HEK293 (cell line): Measurements from ENCODE around the gene CRYBA4.

Source experiments
- CTCF ChIP-seq: fragments of 450-650 bp; formaldehyde crosslinking; IDR thresholded peaks from 2 replicates; pipeline ENCODE4 v1.5.1; 2016; ENCODE audit warnings: missing biosample characterization, missing genetic modification characterization
- EGR2 ChIP-seq: fragments of 450-650 bp; formaldehyde crosslinking; IDR thresholded peaks from 2 replicates; pipeline ENCODE4 v1.5.1; 2016; ENCODE audit warnings: low read depth, missing biosample characterization, missing genetic modification characterization
- GLI4 ChIP-seq: fragments of 450-650 bp; formaldehyde crosslinking; IDR thresholded peaks from 2 replicates; pipeline ENCODE4 v1.5.1; 2016; ENCODE audit warnings: missing biosample characterization, missing genetic modification characterization
- INSM2 ChIP-seq: fragments of 450-650 bp; formaldehyde crosslinking; IDR thresholded peaks from 2 replicates; pipeline ENCODE4 v1.5.1; 2016; ENCODE audit warnings: missing biosample characterization, missing genetic modification characterization
- SALL2 ChIP-seq: fragments of 450-650 bp; formaldehyde crosslinking; IDR thresholded peaks from 2 replicates; pipeline ENCODE4 v1.5.0; 2017; ENCODE audit warnings: missing biosample characterization, mild to moderate bottlenecking, missing genetic modification characterization, borderline replicate concordance
- ZNF175 ChIP-seq: fragments of 450-650 bp; formaldehyde crosslinking; IDR thresholded peaks from 2 replicates; pipeline ENCODE4 v1.5.1; 2016; ENCODE audit warnings: missing biosample characterization, missing genetic modification characterization
- ZNF404 ChIP-seq: fragments of 450-650 bp; formaldehyde crosslinking; IDR thresholded peaks from 2 replicates; pipeline ENCODE4 v1.5.1; 2017; ENCODE audit warnings: missing biosample characterization, missing genetic modification characterization
- ZNF76 ChIP-seq: fragments of 450-650 bp; formaldehyde crosslinking; IDR thresholded peaks from 2 replicates; pipeline ENCODE4; 2016; ENCODE audit warnings: low read depth, missing biosample characterization, missing genetic modification characterization, borderline replicate concordance
- ZNF777 ChIP-seq: fragments of 450-650 bp; formaldehyde crosslinking; IDR thresholded peaks from 2 replicates; pipeline ENCODE4 v1.5.1; 2017; ENCODE audit warnings: missing biosample characterization, missing genetic modification characterization, borderline replicate concordance

- TF ChIP-seq INSM2 (tag by site-specific recombination) = no peak
- TF ChIP-seq CTCF (tag by site-specific recombination) = peak; percentile 28; the same call in 1 of the 2 replicates
- no peak for TF ChIP-seq EGR2 (tag by site-specific recombination)
- TF ChIP-seq ZNF76 (tag by site-specific recombination) = no peak
- TF ChIP-seq ZNF404 = no peak
- no peak for TF ChIP-seq GLI4
- no peak for TF ChIP-seq ZNF777 (tag by site-specific recombination)
- no peak for TF ChIP-seq ZNF175 (tag by site-specific recombination)
- no peak for TF ChIP-seq SALL2 (tag by site-specific recombination)
Observed at GRCh38 chr22:26669060-26669481, 47.3 kb downstream of the CRYBA4 start.
